ENCODE data around the gene CLDN5.

CLDN5 gene

DNA sequence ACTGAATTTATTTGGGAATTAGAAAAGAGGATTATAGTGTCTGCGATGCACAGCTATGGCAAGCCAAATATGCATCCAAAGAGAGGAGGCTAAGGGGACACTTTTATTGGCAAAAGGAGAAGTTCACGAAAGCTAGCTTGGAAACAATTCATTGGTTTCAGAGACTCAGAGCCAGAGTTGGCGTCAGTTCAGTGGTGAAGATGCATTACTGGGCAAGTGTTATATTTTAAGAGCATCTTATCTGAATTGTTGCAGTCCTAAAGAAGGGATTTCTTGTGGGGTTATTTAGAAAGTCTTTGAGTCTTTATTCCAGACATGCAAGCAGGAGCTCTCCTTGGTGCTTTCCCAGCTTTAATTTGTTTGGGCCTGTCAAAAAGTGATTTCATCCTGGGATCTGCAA, 15.0 kb downstream of the CLDN5 start:
- TF ChIP-seq TAF1 (IDR thresholded peaks at IDR 0.05; ENCODE audit: borderline replicate concordance, insufficient read depth, low read length) = no peak
- no peak for TF ChIP-seq SIN3A (IDR thresholded peaks at IDR 0.05; ENCODE audit: borderline replicate concordance, insufficient read depth, low read length)
- no peak for TF ChIP-seq FOXP2 (optimal IDR thresholded peaks at IDR 0.05; ENCODE audit: borderline replicate concordance, extremely low read depth, extremely low read length, insufficient read depth)
- TF ChIP-seq POLR2AphosphoS5 (IDR thresholded peaks at IDR 0.05; ENCODE audit: low read depth, low read length) = no peak
- no peak for TF ChIP-seq REST (IDR thresholded peaks at IDR 0.05; ENCODE audit: insufficient read depth in 1 of 2, low read depth in 2 of 2, low read length in 2 of 2)

- TF ChIP-seq FOXP2 (optimal IDR thresholded peaks at IDR 0.05; ENCODE audit: borderline replicate concordance, extremely low read depth, extremely low read length, insufficient read depth) (no peak), TAF1 (IDR thresholded peaks at IDR 0.05; ENCODE audit: borderline replicate concordance, insufficient read depth, low read length) (no peak), REST (IDR thresholded peaks at IDR 0.05; ENCODE audit: insufficient read depth in 1 of 2, low read depth in 2 of 2, low read length in 2 of 2) (no peak), POLR2AphosphoS5 (IDR thresholded peaks at IDR 0.05; ENCODE audit: low read depth, low read length) (no peak), SIN3A (IDR thresholded peaks at IDR 0.05; ENCODE audit: borderline replicate concordance, insufficient read depth, low read length) (no peak)
These were observed 16.0 kb downstream of the CLDN5 start for GRCh38 chr22:19508024-19508776.

- TF ChIP-seq POLR2AphosphoS5 (IDR thresholded peaks at IDR 0.05; ENCODE audit: low read depth, low read length) (no peak), TAF1 (IDR thresholded peaks at IDR 0.05; ENCODE audit: borderline replicate concordance, insufficient read depth, low read length) (no peak), SIN3A (IDR thresholded peaks at IDR 0.05; ENCODE audit: borderline replicate concordance, insufficient read depth, low read length) (no peak), FOXP2 (optimal IDR thresholded peaks at IDR 0.05; ENCODE audit: borderline replicate concordance, extremely low read depth, extremely low read length, insufficient read depth) (no peak), REST (IDR thresholded peaks at IDR 0.05; ENCODE audit: insufficient read depth in 1 of 2, low read depth in 2 of 2, low read length in 2 of 2) (no peak)
These were observed 16.7 kb downstream of the CLDN5 start for GRCh38 chr22:19507534-19507861.

- TF ChIP-seq REST (IDR thresholded peaks at IDR 0.05; ENCODE audit: insufficient read depth in 1 of 2, low read depth in 2 of 2, low read length in 2 of 2) (no peak), FOXP2 (optimal IDR thresholded peaks at IDR 0.05; ENCODE audit: borderline replicate concordance, extremely low read depth, extremely low read length, insufficient read depth) (no peak), SIN3A (IDR thresholded peaks at IDR 0.05; ENCODE audit: borderline replicate concordance, insufficient read depth, low read length) (no peak), POLR2AphosphoS5 (IDR thresholded peaks at IDR 0.05; ENCODE audit: low read depth, low read length) (no peak), TAF1 (IDR thresholded peaks at IDR 0.05; ENCODE audit: borderline replicate concordance, insufficient read depth, low read length) (no peak)
These were observed 18.0 kb downstream of the CLDN5 start for GRCh38 chr22:19506212-19506611.
